Esophagus mucosa (tissue), 1 donor: ENCODE results near the gene SPATA32. TPM values are rescaled to one million over a fixed set of nuclear protein-coding genes. Genes with fewer than 3 reads are reported as not detected.
A peak's percentile ranks its signal among the peaks of the same experiment; 100 is the strongest.
"Not testable (repeated sequence)": the region's sequence is repeated elsewhere in the genome, so short reads cannot be mapped to it uniquely, and the experiment has no call there.

Source experiments
- ATAC-seq: fragments of 200-7000 bp; cut with Tn5 transposase; one replicate; pipeline ENCODE4 v1.9.1; 2020
- total RNA-seq: library from RNA; stranded (reverse); gene quantifications from one replicate; pipeline ENCODE4 v1.2.4, GENCODE V29; 2023
- donor health status: DM: yes; HTN: yes; CAD: no.

Gene SPATA32, protein sequence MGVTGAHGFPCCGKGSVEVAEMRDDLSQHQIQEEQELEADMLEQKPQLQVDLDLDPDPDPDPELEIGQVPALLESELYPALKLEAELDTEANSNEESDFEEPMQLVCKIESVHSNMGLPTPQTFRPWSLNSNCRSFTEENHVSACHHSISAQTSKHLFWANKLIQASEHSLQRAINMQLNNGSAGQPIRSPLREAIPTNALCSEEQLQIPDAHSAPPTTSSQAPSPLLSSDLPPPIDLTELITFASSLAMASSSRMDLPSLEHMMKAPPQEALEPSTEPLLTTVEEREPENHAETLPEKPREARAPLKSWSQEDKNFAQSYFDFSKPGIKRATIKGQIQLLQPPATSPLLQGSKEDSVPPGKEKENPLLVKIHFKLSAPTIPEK
- 0.24 TPM for total RNA-seq

DNA sequence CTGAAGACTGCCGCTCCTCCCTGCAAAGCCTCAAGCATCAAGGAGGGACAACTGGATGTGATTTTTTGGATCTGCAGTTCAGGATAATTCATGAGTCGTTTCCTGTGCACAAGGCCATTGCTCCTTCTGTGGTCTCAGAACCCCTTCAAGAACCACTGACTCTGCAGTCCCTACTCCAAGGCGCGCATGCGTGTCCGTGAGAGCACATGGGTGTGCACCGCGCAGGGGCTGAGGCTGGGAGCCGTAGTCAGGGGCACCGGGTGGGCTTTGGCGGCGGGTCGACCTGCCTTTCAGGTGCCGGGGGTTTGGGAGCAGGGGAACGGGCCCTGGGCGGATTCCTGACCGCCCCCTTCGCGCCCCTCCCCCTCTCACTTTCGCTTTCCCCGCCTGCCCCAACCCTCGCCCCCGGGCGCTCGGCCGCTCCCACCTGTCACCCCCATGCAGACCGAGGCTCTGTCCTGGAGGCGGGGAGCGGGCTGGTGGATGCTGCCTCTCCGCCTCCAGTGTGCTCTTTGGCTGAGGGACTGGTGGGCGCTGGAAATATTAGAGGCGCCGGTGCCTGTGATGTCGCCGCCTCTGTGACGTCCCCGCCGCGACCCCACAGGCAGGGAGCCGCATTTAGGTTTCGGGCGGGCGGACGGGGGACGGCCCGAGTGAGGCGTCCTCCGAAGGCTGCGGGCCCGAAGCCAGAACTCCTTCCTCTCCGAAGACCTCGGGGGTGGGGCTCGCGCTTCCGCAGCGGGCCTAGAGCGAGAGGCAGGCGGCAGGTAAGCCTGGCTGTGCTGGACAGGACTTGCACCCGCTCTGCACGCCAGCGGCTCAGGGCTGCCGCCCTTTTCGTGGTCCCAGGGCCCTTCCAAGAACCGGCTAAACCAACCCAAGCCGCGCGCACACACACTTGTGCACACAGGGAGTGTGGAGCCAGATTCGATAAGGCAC is at the start of gene SPATA32:
Gene SPATA32, minus strand, starts transcription at position 518 of the 939 bp plus-strand sequence. Its CDS starts 78 bp downstream, at position 440.
- peak; percentile 32 for ATAC-seq

DNA sequence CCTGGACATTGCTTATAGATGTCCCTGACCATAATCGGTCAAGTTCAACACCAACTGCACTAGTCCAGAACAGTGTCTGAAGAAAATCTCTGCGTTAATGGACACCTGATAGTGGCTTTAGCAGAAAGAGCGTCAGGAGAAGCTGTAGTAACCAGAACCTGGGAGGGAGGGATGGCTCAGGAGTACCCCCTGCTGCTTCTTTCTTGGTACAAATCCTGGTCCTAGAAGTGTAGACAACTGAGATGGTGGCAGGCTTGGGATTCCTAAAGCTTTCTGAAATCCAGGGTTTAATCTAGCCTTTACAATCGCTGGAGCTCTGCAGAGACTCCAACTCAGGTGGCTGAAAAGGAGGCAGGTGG is 49.5 kb upstream of the SPATA32 start:
- no peak for ATAC-seq

GRCh38 chr17:45310380-45311324 is 48.8 kb upstream of the SPATA32 start:
- peak; percentile 14 for ATAC-seq

- ATAC-seq, result no peak
Observed at GRCh38 chr17:45309400-45309799, 47.5 kb upstream of the SPATA32 start.

GRCh38 chr17:45308840-45309239 is 46.9 kb upstream of the SPATA32 start:
- ATAC-seq, result no peak

DNA sequence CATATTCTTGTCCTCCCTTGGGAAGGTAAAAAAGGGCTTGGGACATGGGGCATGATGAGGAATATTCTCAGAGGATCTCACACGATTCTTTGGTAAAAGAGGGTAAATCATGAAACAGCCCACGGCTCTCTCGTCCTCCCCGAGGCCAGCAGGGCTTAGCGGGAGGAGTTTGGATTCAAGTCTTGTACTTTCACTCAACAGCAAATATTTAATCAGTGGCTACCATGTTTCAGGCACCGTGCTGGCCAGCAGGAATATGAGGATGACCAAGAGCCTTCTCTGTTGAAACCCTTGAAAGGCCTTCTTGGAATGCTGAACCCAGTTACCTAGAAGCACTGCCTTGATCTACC is 46.1 kb upstream of the SPATA32 start:
- no peak for ATAC-seq

GRCh38 chr17:45307290-45308015 is 45.6 kb upstream of the SPATA32 start:
- peak; percentile 28 for ATAC-seq

- ATAC-seq, result no peak
Observed at GRCh38 chr17:45306623-45307022, 44.7 kb upstream of the SPATA32 start.

GRCh38 chr17:45306094-45306493 is 44.2 kb upstream of the SPATA32 start:
- ATAC-seq, result no peak

DNA sequence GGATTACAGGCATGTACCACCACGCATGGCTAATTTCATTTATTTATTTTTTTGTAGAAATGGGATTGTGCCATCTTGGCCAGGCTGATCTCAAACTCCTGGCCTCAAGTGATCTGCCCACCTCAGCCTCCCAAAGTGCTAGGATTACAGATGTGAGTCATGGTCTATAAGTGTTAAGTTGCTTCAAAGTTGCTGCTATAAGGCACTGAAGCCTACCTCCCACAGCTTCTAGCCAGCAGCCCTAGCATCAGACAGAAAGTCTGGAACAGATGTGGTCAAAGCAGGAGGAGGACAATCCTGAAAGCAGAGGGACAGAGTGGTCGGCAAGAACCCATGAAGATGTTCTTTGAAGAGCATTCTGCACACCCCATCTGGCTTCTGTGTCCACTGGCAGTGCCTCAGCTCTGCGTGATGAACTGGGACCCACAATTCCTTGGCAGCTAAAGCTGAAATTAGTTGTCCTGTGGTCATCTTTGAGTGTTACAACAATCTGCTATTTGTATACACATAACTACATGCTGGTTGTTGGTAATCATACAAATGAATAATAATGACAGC is 43.7 kb upstream of the SPATA32 start:
- no peak for ATAC-seq

DNA sequence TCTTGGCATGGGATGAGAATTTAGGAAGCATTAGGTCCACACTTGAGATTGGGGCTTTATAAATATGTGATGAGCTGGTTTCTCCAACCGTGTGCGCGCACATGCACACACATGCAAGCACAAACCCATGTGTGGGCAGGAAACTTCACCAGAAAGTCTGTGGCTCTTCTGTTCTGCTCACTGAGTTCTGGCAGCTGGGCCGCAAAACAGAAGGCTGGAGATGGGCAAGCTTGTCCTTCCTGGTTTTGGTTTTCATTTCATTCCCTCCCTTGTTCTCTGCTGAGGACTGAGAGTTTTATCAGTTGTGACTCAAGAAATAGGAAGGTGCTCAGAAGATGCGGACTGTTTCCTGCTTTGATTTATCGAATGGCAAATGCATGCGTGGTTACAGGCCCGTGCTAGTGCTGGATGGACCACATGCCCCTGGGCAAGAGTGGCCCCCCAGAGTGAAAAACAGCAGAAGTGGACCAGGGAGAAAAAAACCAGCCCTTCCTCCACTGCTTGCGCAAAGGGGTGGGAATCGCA is 40.8 kb upstream of the SPATA32 start:
- ATAC-seq, result peak; percentile 40

DNA sequence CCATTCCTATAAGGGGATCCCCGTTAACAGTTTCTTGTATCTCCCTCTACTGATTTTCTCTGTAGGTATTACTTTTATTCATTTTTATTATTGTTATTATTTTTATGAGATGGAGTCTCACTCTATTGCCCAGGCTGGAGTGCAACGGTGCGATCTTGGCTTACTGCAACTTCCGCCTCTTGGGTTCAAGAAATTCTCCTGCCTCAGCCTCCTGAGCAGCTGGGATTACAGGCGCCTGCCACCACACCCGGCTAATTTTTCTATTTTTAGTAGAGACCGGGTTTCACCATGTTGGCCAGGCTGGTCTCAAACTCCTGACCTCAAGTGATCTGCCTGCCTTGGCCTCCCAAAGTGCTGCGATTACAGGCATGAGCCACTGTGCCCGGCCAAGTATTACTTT is 40.3 kb upstream of the SPATA32 start:
- not testable (repeated sequence) for ATAC-seq

GRCh38 chr17:45301674-45302073 is 39.8 kb upstream of the SPATA32 start:
- no peak for ATAC-seq

GRCh38 chr17:45300060-45300751 is 38.3 kb upstream of the SPATA32 start:
- no peak for ATAC-seq

DNA sequence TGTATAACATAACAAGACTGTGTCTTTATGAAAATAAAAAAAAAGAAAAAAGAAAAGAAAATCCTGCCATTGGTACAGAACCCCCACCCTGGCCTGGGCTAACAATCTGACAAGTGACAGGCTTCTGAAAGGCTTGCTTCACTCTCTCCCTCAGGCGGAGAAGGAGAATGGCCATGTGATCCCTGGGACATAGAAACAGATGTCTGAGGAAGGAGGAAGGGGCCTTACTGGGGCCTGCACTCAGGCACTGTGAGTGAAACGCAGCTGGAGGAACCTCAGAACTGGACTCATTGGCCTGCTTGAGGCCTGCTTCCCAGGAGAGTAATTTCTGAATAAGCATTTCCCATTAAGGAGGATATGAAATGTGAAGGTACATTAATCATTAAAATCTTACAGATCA is 37.5 kb upstream of the SPATA32 start:
- no peak for ATAC-seq

DNA sequence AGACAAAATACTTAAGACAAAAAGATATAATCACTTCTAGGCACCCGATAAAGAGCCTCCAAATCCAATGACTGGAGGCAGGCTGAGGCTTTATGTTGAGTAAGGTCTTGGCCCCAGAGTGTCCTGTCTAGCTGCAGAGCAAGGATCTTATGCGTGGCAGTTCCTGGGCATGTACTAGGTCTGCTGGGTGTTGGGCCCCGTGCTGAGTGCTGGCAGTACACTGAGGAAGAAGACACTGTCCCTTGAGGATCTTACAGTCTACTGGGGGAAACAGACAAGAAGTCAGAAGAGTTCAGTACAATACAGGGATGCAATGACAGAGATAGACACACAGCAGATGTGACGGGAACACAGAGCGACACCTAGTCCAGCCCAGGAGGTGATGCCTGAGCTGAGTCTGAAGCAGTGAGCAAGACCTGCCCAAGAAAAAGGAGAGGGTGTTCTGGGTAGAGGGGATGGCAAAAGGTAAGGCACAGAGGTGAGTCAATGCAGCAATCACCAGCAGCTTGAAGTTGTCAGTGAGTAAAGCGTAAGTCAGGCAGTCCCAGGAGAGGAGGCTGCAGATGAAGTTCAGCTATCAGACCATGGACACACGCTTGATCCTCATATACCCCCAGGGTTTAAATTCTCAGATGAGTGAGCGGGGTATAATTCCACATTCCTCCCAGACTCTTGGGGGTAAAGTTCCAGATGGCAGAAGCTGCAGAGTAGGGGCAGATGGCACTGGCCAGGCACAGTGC is 36.8 kb upstream of the SPATA32 start:
- ATAC-seq, result no peak

DNA sequence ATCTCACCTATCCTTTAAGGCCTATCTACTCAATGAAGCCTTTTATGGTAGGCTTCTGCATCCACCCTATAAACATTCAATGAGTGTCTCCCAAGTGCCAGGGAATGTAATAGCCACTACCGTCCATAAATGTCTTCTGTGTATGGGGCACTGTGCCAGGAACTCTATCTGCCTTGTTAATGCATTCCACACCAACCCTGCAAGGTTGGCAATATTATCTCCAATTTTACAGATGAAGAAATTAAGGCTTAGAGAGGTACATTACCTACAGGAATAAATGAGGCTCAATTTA is 34.9 kb upstream of the SPATA32 start:
- no peak for ATAC-seq

- ATAC-seq, result peak; percentile 5
Observed at GRCh38 chr17:45296003-45296832, 34.3 kb upstream of the SPATA32 start.

GRCh38 chr17:45294506-45294905 is 32.6 kb upstream of the SPATA32 start:
- no peak for ATAC-seq
